ENCODE measurements around the gene MEMO1.

DNA sequence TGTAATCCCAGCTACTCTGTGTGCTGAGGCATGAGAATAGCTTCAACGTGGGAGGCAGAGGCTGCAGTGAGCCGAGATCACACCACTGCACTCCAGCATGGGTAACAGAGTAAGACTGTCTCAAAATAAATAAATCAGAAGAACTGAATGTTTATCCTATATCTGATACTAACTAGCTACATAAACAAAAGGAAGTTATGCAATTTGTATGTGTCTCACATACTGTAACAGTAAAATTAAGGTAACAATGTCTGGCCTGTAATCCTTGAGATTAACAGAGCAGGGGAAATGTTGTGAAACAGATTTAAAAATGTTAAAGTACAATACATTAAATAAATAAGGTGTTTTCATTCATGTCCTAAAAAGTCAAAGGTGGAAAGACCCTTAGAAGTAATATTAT lies 150.8 kb downstream of the MEMO1 start:
- TF ChIP-seq SUZ12 (IDR thresholded peaks at IDR 0.05) (no peak), NFRKB (IDR thresholded peaks at IDR 0.05) (no peak), ARNT (IDR thresholded peaks at IDR 0.05) (no peak), ZNF384 (IDR thresholded peaks at IDR 0.05) (no peak), SP1 (IDR thresholded peaks at IDR 0.05) (no peak), HDGF (IDR thresholded peaks at IDR 0.05; ENCODE audit: borderline replicate concordance) (no peak), CTBP1 (IDR thresholded peaks at IDR 0.05; ENCODE audit: borderline replicate concordance) (no peak), BHLHE40 (IDR thresholded peaks at IDR 0.05; ENCODE audit: borderline replicate concordance) (no peak), TARDBP (IDR thresholded peaks at IDR 0.05) (no peak), L3MBTL2 (conservative IDR thresholded peaks at IDR 0.05) (no peak), ELF4 (IDR thresholded peaks at IDR 0.05) (no peak), PKNOX1 (IDR thresholded peaks at IDR 0.05) (no peak)
